K562 (cell line): ENCODE results near the gene SPTBN4. TPM values are rescaled to one million over a fixed set of nuclear protein-coding genes. Genes with fewer than 3 reads are reported as not detected.

Source experiments
- ETV5 ChIP-seq: sonication (generic); formaldehyde crosslinking; IDR thresholded peaks from 2 replicates; pipeline ENCODE4 v1.4.0; 2020; ENCODE audit warnings: low read depth, mild to moderate bottlenecking, missing genetic modification reagents
- HDAC2 ChIP-seq: fragments of 450-650 bp; IDR thresholded peaks from 2 replicates; pipeline ENCODE4 v1.6.1; 2016; ENCODE audit warnings: mild to moderate bottlenecking
- HNRNPLL ChIP-seq: fragments of 200-400 bp; formaldehyde crosslinking; IDR thresholded peaks from 2 replicates; pipeline ENCODE4 v1.6.1; 2017; ENCODE audit warnings: low read length, low read depth, mild to moderate bottlenecking; ENCODE audit not compliant: poor library complexity, severe bottlenecking
- JUN ChIP-seq, 2 experiments: sonication (generic) in 1 of 2; formaldehyde crosslinking in 1 of 2; IDR thresholded peaks; 2 replicates each; pipeline versions ENCODE4 v1.6.1 to v1.8.0; 2012 to 2022; ENCODE audit warnings: borderline replicate concordance in 2 of 2, mild to moderate bottlenecking in 2 of 2, improper control_type of control experiment in 1 of 2, low read depth in 1 of 2, low read length in 1 of 2, missing genetic modification reagents in 1 of 2
- JUND ChIP-seq, 2 experiments: IDR thresholded peaks; 2 replicates in 1 of 2; 3 replicates in 1 of 2; pipeline ENCODE4 v1.6.1; 2011; ENCODE audit warnings: borderline replicate concordance in 2 of 2, low read depth in 2 of 2, low read length in 2 of 2, improper control_type of control experiment in 1 of 2, missing biosample characterization in 1 of 2, missing genetic modification characterization in 1 of 2, missing genetic modification reagents in 1 of 2
- LEF1 ChIP-seq: fragments of 450-650 bp; IDR thresholded peaks from 2 replicates; pipeline ENCODE4 v1.6.1; 2016; ENCODE audit warnings: mild to moderate bottlenecking
- MCM7 ChIP-seq, 2 experiments: fragments of 450-650 bp; IDR thresholded peaks; 2 replicates each; pipeline ENCODE4 v1.6.1; 2016 to 2018
- MED1 ChIP-seq: sonication (generic); formaldehyde crosslinking; IDR thresholded peaks from 2 replicates; pipeline ENCODE4 v1.8.1; 2023; ENCODE audit warnings: missing genetic modification reagents, borderline replicate concordance
- NFIC ChIP-seq: fragments of 450-650 bp; IDR thresholded peaks from 2 replicates; pipeline ENCODE4 v1.6.1; 2017; ENCODE audit warnings: mild to moderate bottlenecking, inconsistent platforms
- NR3C1 ChIP-seq: sonication (generic); formaldehyde crosslinking; IDR thresholded peaks from 2 replicates; pipeline ENCODE4 v1.8.1; 2022; ENCODE audit warnings: missing genetic modification reagents
- NRF1 ChIP-seq, 2 experiments: fragments of 450-650 bp; IDR thresholded peaks in 1 of 2; conservative IDR thresholded peaks in 1 of 2; 2 replicates each; pipeline ENCODE4 v1.6.1; 2014; ENCODE audit warnings: mild to moderate bottlenecking in 2 of 2
- PRMT5 ChIP-seq: sonication (generic); formaldehyde crosslinking; IDR thresholded peaks from 2 replicates; pipeline ENCODE4 v1.5.0; 2020; ENCODE audit warnings: missing genetic modification reagents
- RFX1 ChIP-seq: fragments of 450-650 bp; IDR thresholded peaks from 2 replicates; pipeline ENCODE4 v1.6.1; 2016; ENCODE audit warnings: mild to moderate bottlenecking, moderate library complexity
- SMARCA4 ChIP-seq: fragments of 450-650 bp; IDR thresholded peaks from 2 replicates; pipeline ENCODE4 v1.6.1; 2016
- SPI1 ChIP-seq: IDR thresholded peaks from 2 replicates; pipeline ENCODE4 v1.6.1; 2011; ENCODE audit warnings: low read depth, low read length, control low read depth, borderline replicate concordance
- ZFPM2 ChIP-seq: fragments of 250-450 bp; sonication (Bioruptor Pico); IDR thresholded peaks from 2 replicates; pipeline ENCODE4 v1.5.1; 2022; ENCODE audit warnings: mild to moderate bottlenecking
- ZNF12 ChIP-seq: sonication (generic); formaldehyde crosslinking; IDR thresholded peaks from 2 replicates; pipeline ENCODE4 v1.4.0; 2020; ENCODE audit warnings: mild to moderate bottlenecking, missing genetic modification reagents
- ZNF175 ChIP-seq: fragments of 200-800 bp; sonication (Bioruptor generic); IDR thresholded peaks from 2 replicates; pipeline ENCODE4 v1.6.1; 2016; ENCODE audit warnings: low read depth, mild to moderate bottlenecking, missing genetic modification characterization, missing compliant biosample characterization
- polyA plus RNA-seq, 8 experiments: library from polyadenylated mRNA; depleted of rRNA in 4 of 8; stranded (reverse) in 5 of 8; unstranded in 3 of 8; fragments of >200 nt; fragmentation: Nextera tagmentation in 2 of 8; fragmentation: Illumina TruSeq in 1 of 8; extraction: Ambion mirVana in 2 of 8; extraction: Trizol in 1 of 8; gene quantifications; 2 replicates each; pipeline versions ENCODE4 v1.2.1 to v1.2.3, GENCODE V29; 2011 to 2014; ENCODE audit warnings: inconsistent platforms in 1 of 8, missing spikeins in 1 of 8
- total RNA-seq, 7 experiments: library from RNA; depleted of rRNA in 6 of 7; stranded (reverse); fragments of >200 nt in 6 of 7; fragmentation: Illumina TruSeq in 2 of 7; extraction: Trizol in 2 of 7; gene quantifications; 2 replicates each; pipeline versions ENCODE4 v1.2.1 to v1.2.3, GENCODE V29; 2011 to 2021; ENCODE audit warnings: low replicate concordance in 1 of 7
- TF ChIP-seq, protein P1 (sequence below): sonication (generic); formaldehyde crosslinking; IDR thresholded peaks from 2 replicates; pipeline ENCODE4 v1.8.1; 2023; ENCODE audit warnings: mild to moderate bottlenecking, missing genetic modification reagents, moderate library complexity
- TF ChIP-seq, protein P2 (sequence below): sonication (generic); formaldehyde crosslinking; IDR thresholded peaks from 2 replicates; pipeline ENCODE4 v1.5.0; 2020; ENCODE audit warnings: missing genetic modification reagents
- TF ChIP-seq, protein P3 (sequence below), 3 experiments: fragments of 200-800 bp in 1 of 3; sonication (Bioruptor generic) in 1 of 3; sonication (generic) in 1 of 3; formaldehyde crosslinking in 1 of 3; IDR thresholded peaks; 2 replicates each; pipeline versions ENCODE4 v1.6.1 to v1.8.0; 2016 to 2022; ENCODE audit warnings: mild to moderate bottlenecking in 2 of 3, missing compliant biosample characterization in 2 of 3, missing genetic modification characterization in 2 of 3, missing genetic modification reagents in 1 of 3
- TF ChIP-seq, protein P4 (sequence below): fragments of 450-650 bp; IDR thresholded peaks from 2 replicates; pipeline ENCODE4 v1.6.1; 2017; ENCODE audit warnings: antibody characterized with exemption

The SPTBN4 gene
- total and polyA plus RNA-seq, 9 of the 15 experiments (the other 6 are each of a cell fraction or from before 2014, with no cell fraction given) = 0.01 to 1.5 (median 0.86) TPM

DNA sequence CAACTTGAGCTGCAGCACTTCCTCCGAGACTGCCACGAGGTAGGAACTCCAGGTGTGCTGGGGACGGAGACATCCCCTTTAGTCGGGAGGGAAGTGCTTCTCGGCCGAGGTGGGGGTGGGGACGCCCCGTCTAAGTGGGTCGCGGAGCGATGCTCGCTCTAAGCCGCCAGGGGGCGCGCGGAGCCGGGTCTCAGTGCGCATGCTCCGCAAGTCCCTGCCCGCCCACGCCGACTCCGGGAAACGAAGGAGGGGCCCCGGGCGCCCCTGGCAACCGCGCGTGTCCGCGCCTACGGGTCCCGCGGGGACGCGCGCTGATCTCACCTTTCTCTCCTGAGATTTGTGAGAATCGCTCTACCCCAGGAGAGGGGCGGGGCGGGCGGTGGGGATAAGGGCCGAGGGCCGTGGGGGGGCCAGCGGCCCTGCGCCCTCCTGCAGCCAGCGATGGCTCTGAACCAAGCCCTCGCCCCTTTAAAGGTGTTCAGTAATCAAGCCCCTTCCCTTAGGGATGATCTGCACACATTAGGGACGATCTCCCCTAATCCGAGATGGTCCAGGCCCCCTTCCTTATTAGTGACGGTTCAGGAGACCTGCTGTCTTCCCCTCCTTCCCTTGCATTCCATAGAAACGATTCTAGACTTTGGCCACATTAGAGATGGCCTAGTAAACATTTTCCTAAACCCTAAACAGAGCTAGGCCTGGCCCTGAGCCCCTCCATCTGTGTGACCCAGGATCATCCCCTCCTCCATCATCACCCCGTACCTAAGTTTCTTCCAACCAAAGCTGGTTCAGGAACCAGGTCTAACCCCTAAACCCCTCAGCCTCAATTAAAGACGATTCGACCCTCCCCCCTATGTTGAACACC is 62.5 kb downstream of the SPTBN4 start (continued):
- TF ChIP-seq, protein P1, sequence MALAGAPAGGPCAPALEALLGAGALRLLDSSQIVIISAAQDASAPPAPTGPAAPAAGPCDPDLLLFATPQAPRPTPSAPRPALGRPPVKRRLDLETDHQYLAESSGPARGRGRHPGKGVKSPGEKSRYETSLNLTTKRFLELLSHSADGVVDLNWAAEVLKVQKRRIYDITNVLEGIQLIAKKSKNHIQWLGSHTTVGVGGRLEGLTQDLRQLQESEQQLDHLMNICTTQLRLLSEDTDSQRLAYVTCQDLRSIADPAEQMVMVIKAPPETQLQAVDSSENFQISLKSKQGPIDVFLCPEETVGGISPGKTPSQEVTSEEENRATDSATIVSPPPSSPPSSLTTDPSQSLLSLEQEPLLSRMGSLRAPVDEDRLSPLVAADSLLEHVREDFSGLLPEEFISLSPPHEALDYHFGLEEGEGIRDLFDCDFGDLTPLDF = 0 out of 2 replicates have a peak, but pooled peaks have one; percentile 26
- TF ChIP-seq HNRNPLL (peak; percentile 38), NFIC (peak; percentile 93), SPI1 (peak; percentile 79; the same call in 1 of the 2 replicates), ZFPM2 (CRISPR knock-in tag) (no peak), HDAC2 (no peak), MED1 (CRISPR knock-in tag) (no peak), LEF1 (no peak), NR3C1 (no peak), PRMT5 (CRISPR knock-in tag) (no peak), SMARCA4 (no peak), MCM7 (IDR thresholded peaks at IDR 0.05) (no peak), ZNF175 (CRISPR knock-in tag) (no peak), ETV5 (CRISPR knock-in tag) (no peak), JUND (IDR thresholded peaks at IDR 0.05; ENCODE audit: borderline replicate concordance, low read depth, low read length) (peak; percentile 49; the same call in 1 of the 2 replicates), JUND (tag; IDR thresholded peaks at IDR 0.05; ENCODE audit: borderline replicate concordance, low read depth, low read length) (peak; percentile 13; the same call in 1 of the 3 replicates), NRF1 (conservative IDR thresholded peaks at IDR 0.05 in 1 of 2, IDR thresholded peaks at IDR 0.05 in 1 of 2) (peak; percentile 95 to 96), ZNF12 (CRISPR knock-in tag) (no peak), RFX1 (peak; percentile 92), JUN (IDR thresholded peaks at IDR 0.05; ENCODE audit: borderline replicate concordance, low read depth, low read length) (0 out of 2 replicates have a peak, but pooled peaks have one; percentile 21), JUN (CRISPR knock-in tag; IDR thresholded peaks at IDR 0.05; ENCODE audit: borderline replicate concordance) (no peak)
- TF ChIP-seq, protein P2, sequence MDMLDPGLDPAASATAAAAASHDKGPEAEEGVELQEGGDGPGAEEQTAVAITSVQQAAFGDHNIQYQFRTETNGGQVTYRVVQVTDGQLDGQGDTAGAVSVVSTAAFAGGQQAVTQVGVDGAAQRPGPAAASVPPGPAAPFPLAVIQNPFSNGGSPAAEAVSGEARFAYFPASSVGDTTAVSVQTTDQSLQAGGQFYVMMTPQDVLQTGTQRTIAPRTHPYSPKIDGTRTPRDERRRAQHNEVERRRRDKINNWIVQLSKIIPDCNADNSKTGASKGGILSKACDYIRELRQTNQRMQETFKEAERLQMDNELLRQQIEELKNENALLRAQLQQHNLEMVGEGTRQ = no peak
- TF ChIP-seq, protein P3, sequence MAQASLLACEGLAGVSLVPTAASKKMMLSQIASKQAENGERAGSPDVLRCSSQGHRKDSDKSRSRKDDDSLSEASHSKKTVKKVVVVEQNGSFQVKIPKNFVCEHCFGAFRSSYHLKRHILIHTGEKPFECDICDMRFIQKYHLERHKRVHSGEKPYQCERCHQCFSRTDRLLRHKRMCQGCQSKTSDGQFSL (CRISPR knock-in tag; IDR thresholded peaks at IDR 0.05) = peak; percentile 85
- TF ChIP-seq, protein P3 (tag; IDR thresholded peaks at IDR 0.05) = peak in 1 of 2 experiments; percentile 75; a peak in 2 of 4 replicates
- TF ChIP-seq, protein P4, sequence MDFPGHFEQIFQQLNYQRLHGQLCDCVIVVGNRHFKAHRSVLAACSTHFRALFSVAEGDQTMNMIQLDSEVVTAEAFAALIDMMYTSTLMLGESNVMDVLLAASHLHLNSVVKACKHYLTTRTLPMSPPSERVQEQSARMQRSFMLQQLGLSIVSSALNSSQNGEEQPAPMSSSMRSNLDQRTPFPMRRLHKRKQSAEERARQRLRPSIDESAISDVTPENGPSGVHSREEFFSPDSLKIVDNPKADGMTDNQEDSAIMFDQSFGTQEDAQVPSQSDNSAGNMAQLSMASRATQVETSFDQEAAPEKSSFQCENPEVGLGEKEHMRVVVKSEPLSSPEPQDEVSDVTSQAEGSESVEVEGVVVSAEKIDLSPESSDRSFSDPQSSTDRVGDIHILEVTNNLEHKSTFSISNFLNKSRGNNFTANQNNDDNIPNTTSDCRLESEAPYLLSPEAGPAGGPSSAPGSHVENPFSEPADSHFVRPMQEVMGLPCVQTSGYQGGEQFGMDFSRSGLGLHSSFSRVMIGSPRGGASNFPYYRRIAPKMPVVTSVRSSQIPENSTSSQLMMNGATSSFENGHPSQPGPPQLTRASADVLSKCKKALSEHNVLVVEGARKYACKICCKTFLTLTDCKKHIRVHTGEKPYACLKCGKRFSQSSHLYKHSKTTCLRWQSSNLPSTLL = no peak
